Measurements from ENCODE around the gene KLHL41. TPM values are rescaled to one million over a fixed set of nuclear protein-coding genes. Genes with fewer than 3 reads are reported as not detected.
"Not testable (repeated sequence)": the region's sequence is repeated elsewhere in the genome, so short reads cannot be mapped to it uniquely, and the experiment has no call there.

KLHL41 gene
- total RNA-seq, 2 donors from 2014 or later: 44.0 to 122 TPM

DNA sequence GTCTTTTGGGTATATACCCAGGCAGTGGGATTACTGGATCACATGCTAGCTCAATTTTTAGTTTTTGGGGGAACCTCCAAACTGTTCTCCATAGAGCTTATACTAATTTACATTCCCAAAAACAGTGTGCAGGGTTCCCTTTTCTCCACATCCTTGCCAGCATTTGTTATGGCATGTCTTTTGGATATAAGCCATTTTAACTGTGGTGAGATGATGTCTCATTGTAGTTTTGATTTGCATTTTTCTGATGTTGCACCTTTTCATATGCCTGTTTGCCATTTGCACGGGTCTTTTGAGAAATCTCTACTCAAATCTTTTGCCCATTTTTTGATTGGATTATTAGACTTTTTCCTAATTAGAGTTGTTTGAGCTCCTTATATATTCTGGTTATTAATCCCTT lies 56.2 kb downstream of the KLHL41 start:
- H3K4me3 ChIP-seq: no peak overlapping the region
- H3K9me3 ChIP-seq: no peaks in the 10 kb centered on the region
- H3K4me1 ChIP-seq: no peaks in the 10 kb centered on the region
- TF ChIP-seq, protein P1, sequence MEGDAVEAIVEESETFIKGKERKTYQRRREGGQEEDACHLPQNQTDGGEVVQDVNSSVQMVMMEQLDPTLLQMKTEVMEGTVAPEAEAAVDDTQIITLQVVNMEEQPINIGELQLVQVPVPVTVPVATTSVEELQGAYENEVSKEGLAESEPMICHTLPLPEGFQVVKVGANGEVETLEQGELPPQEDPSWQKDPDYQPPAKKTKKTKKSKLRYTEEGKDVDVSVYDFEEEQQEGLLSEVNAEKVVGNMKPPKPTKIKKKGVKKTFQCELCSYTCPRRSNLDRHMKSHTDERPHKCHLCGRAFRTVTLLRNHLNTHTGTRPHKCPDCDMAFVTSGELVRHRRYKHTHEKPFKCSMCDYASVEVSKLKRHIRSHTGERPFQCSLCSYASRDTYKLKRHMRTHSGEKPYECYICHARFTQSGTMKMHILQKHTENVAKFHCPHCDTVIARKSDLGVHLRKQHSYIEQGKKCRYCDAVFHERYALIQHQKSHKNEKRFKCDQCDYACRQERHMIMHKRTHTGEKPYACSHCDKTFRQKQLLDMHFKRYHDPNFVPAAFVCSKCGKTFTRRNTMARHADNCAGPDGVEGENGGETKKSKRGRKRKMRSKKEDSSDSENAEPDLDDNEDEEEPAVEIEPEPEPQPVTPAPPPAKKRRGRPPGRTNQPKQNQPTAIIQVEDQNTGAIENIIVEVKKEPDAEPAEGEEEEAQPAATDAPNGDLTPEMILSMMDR (IDR thresholded peaks at IDR 0.05): no peak
- DNase-seq (ENCODE audit: low spot score): no peak
- no peak overlapping the region for H3K27ac ChIP-seq
- H3K27me3 ChIP-seq: no peaks in the 10 kb centered on the region
- H3K36me3 ChIP-seq: no peaks in the 10 kb centered on the region

DNA sequence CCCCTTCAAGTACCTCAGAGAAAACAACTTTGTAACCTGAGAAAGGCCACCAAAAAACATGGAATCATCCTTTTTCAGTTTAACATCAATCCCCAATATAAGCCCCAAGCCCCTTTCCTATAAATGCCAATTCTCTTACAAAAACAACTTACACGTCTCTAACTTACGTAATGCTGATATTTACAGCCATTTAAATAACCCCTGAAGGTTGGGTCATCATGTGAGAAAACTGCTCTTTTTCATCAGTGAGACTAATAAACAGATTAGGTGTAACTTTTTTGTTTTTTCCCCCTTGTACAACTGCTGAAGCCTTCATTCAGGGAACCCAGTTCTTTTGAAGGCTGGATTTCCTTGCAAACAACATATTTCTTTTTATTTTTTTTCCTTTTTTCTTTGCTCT lies 60.4 kb downstream of the KLHL41 start:
- Histone ChIP-seq H3K4me3 (no peak overlapping the region), H3K9me3 (no peaks in the 10 kb centered on the region), H3K4me1 (no peaks in the 10 kb centered on the region), H3K27ac (no peak overlapping the region), H3K27me3 (no peaks in the 10 kb centered on the region), H3K36me3 (no peaks in the 10 kb centered on the region)
- DNase-seq (ENCODE audit: low spot score): no peak
- TF ChIP-seq, protein P1 (IDR thresholded peaks at IDR 0.05): no peak

DNA sequence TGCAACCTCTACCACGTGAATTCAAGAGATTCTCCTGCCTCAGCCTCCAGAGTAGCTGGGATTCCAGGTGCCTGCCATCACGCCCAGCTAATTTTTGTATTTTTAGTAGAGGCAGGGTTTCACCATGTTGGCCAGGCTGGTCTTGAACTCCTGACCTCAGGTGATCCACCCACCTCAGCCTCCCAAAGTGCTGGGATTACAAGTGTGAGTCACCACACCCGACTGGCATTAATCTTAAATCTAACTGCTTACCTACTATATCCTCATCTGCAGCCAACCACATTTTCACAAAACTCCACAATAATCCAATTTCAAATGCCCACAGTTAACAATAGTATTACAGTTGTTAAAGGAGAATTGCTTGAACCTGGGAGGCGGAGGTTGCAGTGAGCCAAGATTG lies 61.2 kb downstream of the KLHL41 start:
- not testable (repeated sequence) for H3K36me3 ChIP-seq

DNA sequence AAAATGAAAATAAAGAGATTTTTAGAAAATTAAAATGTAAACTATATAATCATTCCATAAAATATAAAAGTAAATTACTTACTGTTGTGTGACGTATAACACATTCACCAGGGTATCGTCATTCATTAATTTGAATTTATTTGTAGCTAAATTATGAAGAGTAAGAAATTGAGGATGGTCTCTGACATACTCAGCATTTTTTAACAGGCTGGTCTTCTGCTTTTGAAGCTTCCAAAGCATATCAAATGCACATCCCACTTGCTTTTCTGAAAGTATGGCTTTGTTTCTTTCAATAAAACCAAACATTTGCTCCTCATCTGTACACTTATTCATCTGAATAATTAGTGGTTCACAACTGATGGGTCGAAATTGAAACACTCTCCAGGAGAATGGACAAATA lies 62.1 kb downstream of the KLHL41 start:
- Histone ChIP-seq H3K27ac (no peak overlapping the region), H3K9me3 (no peaks in the 10 kb centered on the region), H3K4me3 (no peak overlapping the region), H3K36me3 (no peaks in the 10 kb centered on the region), H3K4me1 (no peaks in the 10 kb centered on the region), H3K27me3 (no peaks in the 10 kb centered on the region)
- TF ChIP-seq, protein P1 (IDR thresholded peaks at IDR 0.05): no peak
- no peak for DNase-seq (ENCODE audit: low spot score)

More for the DNA sequence above, 61.2 kb downstream of the KLHL41 start:
- H3K4me3 ChIP-seq; H3K4me1 ChIP-seq; H3K27ac ChIP-seq; H3K27me3 ChIP-seq; DNase-seq (ENCODE audit: low spot score); H3K9me3 ChIP-seq: not testable (repeated sequence)

DNA sequence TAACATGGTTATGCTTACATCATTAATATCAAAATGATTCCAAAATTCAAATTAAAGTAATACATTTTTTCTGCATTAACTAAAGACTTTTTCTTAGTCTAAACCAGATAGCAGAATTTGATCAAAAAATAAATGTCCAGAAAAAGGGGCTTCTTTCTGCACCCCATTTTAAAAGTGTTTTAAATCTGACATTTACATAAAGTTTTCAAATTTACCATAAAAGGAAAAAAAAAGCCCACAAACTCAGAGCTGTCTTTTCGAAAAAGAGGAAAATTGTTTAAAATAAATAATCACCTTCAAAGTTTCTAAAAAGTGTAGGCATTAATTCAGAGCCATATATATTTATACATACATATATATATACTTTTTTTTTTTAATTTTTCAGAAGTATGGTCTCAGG lies 62.7 kb downstream of the KLHL41 start:
- no peak overlapping the region for H3K4me3 ChIP-seq

DNA sequence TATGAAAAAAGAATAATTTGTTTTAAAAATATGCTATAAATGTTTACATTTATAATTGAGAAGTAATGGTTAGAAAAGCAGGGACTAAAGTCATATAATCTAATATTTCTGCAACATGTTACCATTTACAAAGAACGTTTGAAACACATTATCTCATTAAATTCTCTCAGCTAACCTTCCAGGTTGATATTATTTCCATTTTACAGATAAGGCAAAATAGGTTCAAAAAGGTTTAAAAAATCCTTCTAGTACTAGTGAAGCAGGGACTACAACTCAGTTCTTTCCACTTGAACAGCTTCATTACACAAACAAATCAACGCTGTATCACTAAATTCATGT lies 63.3 kb downstream of the KLHL41 start:
- TF ChIP-seq, protein P1 (IDR thresholded peaks at IDR 0.05): no peak
- Histone ChIP-seq H3K9me3 (no peaks in the 10 kb centered on the region), H3K36me3 (no peaks in the 10 kb centered on the region), H3K4me1 (no peaks in the 10 kb centered on the region), H3K27ac (no peak overlapping the region), H3K27me3 (no peaks in the 10 kb centered on the region), H3K4me3 (peak overlapping the region; percentile 59 to 67)
- no peak for DNase-seq (ENCODE audit: low spot score)

More for the DNA sequence above, 62.7 kb downstream of the KLHL41 start:
- Histone ChIP-seq H3K36me3 (no peaks in the 10 kb centered on the region), H3K27ac (no peak overlapping the region), H3K4me1 (no peaks in the 10 kb centered on the region), H3K9me3 (no peaks in the 10 kb centered on the region), H3K27me3 (no peaks in the 10 kb centered on the region)
- TF ChIP-seq, protein P1 (IDR thresholded peaks at IDR 0.05): no peak
- DNase-seq (ENCODE audit: low spot score): no peak

Data from right atrium auricular region (tissue), 2 donors.